H1 (cell line): ENCODE measurements around the gene C1orf210. TPM values are rescaled to one million over a fixed set of nuclear protein-coding genes. Genes with fewer than 3 reads are reported as not detected.
A peak's percentile ranks its signal among the peaks of the same experiment; 100 is the strongest.

Experiments used
- CBX5 ChIP-seq: fragments of 300-800, 300-1000 bp; sonication (generic); IDR thresholded peaks from 2 replicates; pipeline ENCODE4 v1.7.1; 2016; ENCODE audit warnings: antibody characterized with exemption, low read length, low read depth
- CEBPB ChIP-seq: IDR thresholded peaks from 2 replicates; pipeline ENCODE4 v1.6.1; 2012; ENCODE audit warnings: low read depth, low read length
- CHD1 ChIP-seq: IDR thresholded peaks from 2 replicates; pipeline ENCODE4 v1.6.1; 2012; ENCODE audit warnings: low read depth, low read length, improper control_type of control experiment
- CREB1 ChIP-seq: IDR thresholded peaks from 2 replicates; pipeline ENCODE4 v1.6.1; 2012; ENCODE audit warnings: inconsistent platforms
- HDAC2 ChIP-seq, 2 experiments: fragments of 300-600 bp in 1 of 2; sonication (generic) in 1 of 2; IDR thresholded peaks; 2 replicates each; pipeline ENCODE4 v1.6.1; 2011 to 2012; ENCODE audit warnings: low read depth in 2 of 2, low read length in 2 of 2, mild to moderate bottlenecking in 2 of 2, moderate library complexity in 2 of 2, borderline replicate concordance in 1 of 2, inconsistent platforms in 1 of 2
- KDM4A ChIP-seq: IDR thresholded peaks from one replicate; pipeline ENCODE4 v1.7.1; 2012; ENCODE audit warnings: low read depth, mild to moderate bottlenecking, moderate library complexity, low read length, inconsistent platforms; ENCODE audit not compliant: severe bottlenecking
- NRF1 ChIP-seq: IDR thresholded peaks from 2 replicates; pipeline ENCODE4 v1.6.1; 2011; ENCODE audit warnings: mild to moderate bottlenecking, low read depth, low read length, improper control_type of control experiment
- POLR2AphosphoS5 ChIP-seq: IDR thresholded peaks from 2 replicates; pipeline ENCODE4 v1.6.1; 2011; ENCODE audit warnings: low read depth, low read length
- RAD21 ChIP-seq, 2 experiments: IDR thresholded peaks in 1 of 2; conservative IDR thresholded peaks in 1 of 2; 2 replicates each; pipeline ENCODE4 v1.6.1; 2011; ENCODE audit warnings: low read depth in 2 of 2, low read length in 2 of 2, improper control_type of control experiment in 1 of 2, inconsistent platforms in 1 of 2, mild to moderate bottlenecking in 1 of 2, moderate library complexity in 1 of 2
- RBBP5 ChIP-seq: IDR thresholded peaks from 2 replicates; pipeline ENCODE4 v1.7.1; 2012; ENCODE audit warnings: low read depth, mild to moderate bottlenecking, inconsistent platforms, low read length, moderate library complexity, borderline replicate concordance
- RFX5 ChIP-seq: IDR thresholded peaks from 2 replicates; pipeline ENCODE4 v1.6.1; 2011; ENCODE audit warnings: low read depth, low read length, improper control_type of control experiment, borderline replicate concordance
- SAP30 ChIP-seq: fragments of 300-600 bp; sonication (generic); IDR thresholded peaks from 2 replicates; pipeline ENCODE4 v1.7.1; 2012; ENCODE audit warnings: low read length, moderate library complexity, mild to moderate bottlenecking, inconsistent platforms; ENCODE audit not compliant: insufficient read depth, insufficient replicate concordance
- SIN3A ChIP-seq, 2 experiments: IDR thresholded peaks in 1 of 2; conservative IDR thresholded peaks in 1 of 2; 2 replicates each; pipeline ENCODE4 v1.6.1; 2011 to 2012; ENCODE audit warnings: low read length in 2 of 2, improper control_type of control experiment in 1 of 2, low read depth in 1 of 2, mild to moderate bottlenecking in 1 of 2
- SIX5 ChIP-seq: IDR thresholded peaks from 2 replicates; pipeline ENCODE4 v1.6.1; 2011; ENCODE audit warnings: mild to moderate bottlenecking, low read depth, low read length
- SP4 ChIP-seq: IDR thresholded peaks from 2 replicates; pipeline ENCODE4 v1.6.1; 2012; ENCODE audit warnings: low read length, inconsistent platforms
- ZNF274 ChIP-seq: IDR thresholded peaks from 2 replicates; pipeline ENCODE4 v1.7.0; 2012; ENCODE audit warnings: low read length, borderline replicate concordance; ENCODE audit errors: extremely low read depth
- polyA plus RNA-seq, 7 experiments: library from polyadenylated mRNA; depleted of rRNA in 3 of 7; stranded (reverse) in 5 of 7; unstranded in 2 of 7; fragments of >200 nt in 5 of 7; fragments of 200-250 nt in 2 of 7; gene quantifications; 1 replicate in 5 of 7; 2 replicates in 1 of 7; 4 replicates in 1 of 7; pipeline versions ENCODE4 v1.2.1 to v1.2.3, GENCODE V29; 2011 to 2013; ENCODE audit warnings: missing spikeins in 2 of 7, mixed read lengths in 2 of 7
- total RNA-seq: library from RNA; stranded (reverse); fragmentation: NEBNext Ultra II Directional; extraction: Animal tissue kit (Norgen Biotek cat#: 25700); gene quantifications from 2 replicates; pipeline ENCODE4 v1.2.1, GENCODE V29; 2021
- TF ChIP-seq, protein P1 (sequence below): IDR thresholded peaks from 2 replicates; pipeline ENCODE4 v1.6.1; 2011; ENCODE audit warnings: low read length, improper control_type of control experiment
- TF ChIP-seq, protein P2 (sequence below): IDR thresholded peaks from 2 replicates; pipeline ENCODE4 v1.6.1; 2011; ENCODE audit warnings: low read depth, mild to moderate bottlenecking, low read length; ENCODE audit not compliant: insufficient read depth
- TF ChIP-seq, protein P3 (sequence below): IDR thresholded peaks from 2 replicates; pipeline ENCODE4 v1.6.1; 2012; ENCODE audit warnings: inconsistent platforms

C1orf210 gene
- total and polyA plus RNA-seq, 2 of the 8 experiments (the other 6 are each of a cell fraction or from before 2014, with no cell fraction given) = 12.0 to 27.9 TPM

- 0 out of 4 replicates have a peak, but pooled peaks of 1 of the 2 experiments have one; percentile 22 for TF ChIP-seq HDAC2 (IDR thresholded peaks at IDR 0.05; ENCODE audit: borderline replicate concordance in 1 of 2, low read depth in 2 of 2, low read length in 2 of 2)
- TF ChIP-seq SP4 = peak; percentile 75; the same call in 1 of the 2 replicates
- TF ChIP-seq POLR2AphosphoS5 = no peak
- no peak for TF ChIP-seq RFX5
- no peak; the same call in 1 of the 2 replicates for TF ChIP-seq CREB1
- TF ChIP-seq SAP30 = no peak
- TF ChIP-seq, protein P1, sequence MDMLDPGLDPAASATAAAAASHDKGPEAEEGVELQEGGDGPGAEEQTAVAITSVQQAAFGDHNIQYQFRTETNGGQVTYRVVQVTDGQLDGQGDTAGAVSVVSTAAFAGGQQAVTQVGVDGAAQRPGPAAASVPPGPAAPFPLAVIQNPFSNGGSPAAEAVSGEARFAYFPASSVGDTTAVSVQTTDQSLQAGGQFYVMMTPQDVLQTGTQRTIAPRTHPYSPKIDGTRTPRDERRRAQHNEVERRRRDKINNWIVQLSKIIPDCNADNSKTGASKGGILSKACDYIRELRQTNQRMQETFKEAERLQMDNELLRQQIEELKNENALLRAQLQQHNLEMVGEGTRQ = no peak
- no peak for TF ChIP-seq CBX5
- peak; percentile 52 for TF ChIP-seq KDM4A
- TF ChIP-seq ZNF274 = no peak
- TF ChIP-seq CEBPB = no peak
- no peak for TF ChIP-seq SIX5
- TF ChIP-seq SIN3A (conservative IDR thresholded peaks at IDR 0.05 in 1 of 2, IDR thresholded peaks at IDR 0.05 in 1 of 2; ENCODE audit: low read depth in 1 of 2, low read length in 2 of 2) = peak in 1 of 2 experiments; percentile 77; a peak in 1 of 4 replicates
- TF ChIP-seq RAD21 (IDR thresholded peaks at IDR 0.05 in 1 of 2, conservative IDR thresholded peaks at IDR 0.05 in 1 of 2; ENCODE audit: low read depth in 2 of 2, low read length in 2 of 2) = peak; percentile 38 to 40; a peak in 2 of 4 replicates
- no peak for TF ChIP-seq NRF1
- TF ChIP-seq, protein P2, sequence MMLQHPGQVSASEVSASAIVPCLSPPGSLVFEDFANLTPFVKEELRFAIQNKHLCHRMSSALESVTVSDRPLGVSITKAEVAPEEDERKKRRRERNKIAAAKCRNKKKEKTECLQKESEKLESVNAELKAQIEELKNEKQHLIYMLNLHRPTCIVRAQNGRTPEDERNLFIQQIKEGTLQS = no peak
- TF ChIP-seq, protein P3, sequence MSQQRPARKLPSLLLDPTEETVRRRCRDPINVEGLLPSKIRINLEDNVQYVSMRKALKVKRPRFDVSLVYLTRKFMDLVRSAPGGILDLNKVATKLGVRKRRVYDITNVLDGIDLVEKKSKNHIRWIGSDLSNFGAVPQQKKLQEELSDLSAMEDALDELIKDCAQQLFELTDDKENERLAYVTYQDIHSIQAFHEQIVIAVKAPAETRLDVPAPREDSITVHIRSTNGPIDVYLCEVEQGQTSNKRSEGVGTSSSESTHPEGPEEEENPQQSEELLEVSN = 0 out of 2 replicates have a peak, but pooled peaks have one; percentile 29
- no peak; the same call in 1 of the 2 replicates for TF ChIP-seq RBBP5
- TF ChIP-seq CHD1 = no peak
Observed at GRCh38 chr1:43285269-43285990, at the start of gene C1orf210 (continued).
